Keratinocyte (primary cell): Measurements from ENCODE around the gene DNAJB8. TPM values are rescaled to one million over a fixed set of nuclear protein-coding genes. Genes with fewer than 3 reads are reported as not detected.

ENCODE experiments used
- DNase-seq: peaks from one replicate; pipeline ENCODE4 v3.0.0-alpha.2; 2011; ENCODE audit warnings: low read depth, missing footprints, low spot score
- FAIRE-seq: peaks from 2 replicates; lab custom pipeline; 2011; peaks lifted over from hg19 to GRCh38; lab: Jason Lieb, UNC
- H2AFZ ChIP-seq: 2 replicates; pipeline ENCODE4 v1.6.0; 2012; ENCODE audit warnings: low read length, control low read depth, inconsistent platforms; ENCODE audit not compliant: control insufficient read depth
- H3K27ac ChIP-seq: 2 replicates; pipeline ENCODE4 v1.5.1; 2011; ENCODE audit warnings: low read length; ENCODE audit not compliant: control insufficient read depth, insufficient read depth
- H3K27me3 ChIP-seq: 3 replicates; pipeline ENCODE4 v1.6.0; 2011; ENCODE audit warnings: low read length; ENCODE audit not compliant: control insufficient read depth, insufficient read depth; ENCODE audit errors: extremely low read depth
- H3K36me3 ChIP-seq, 2 experiments: 2 replicates in 1 of 2; 3 replicates in 1 of 2; pipeline ENCODE4 v1.5.1; 2011; ENCODE audit warnings: low read length in 2 of 2, mild to moderate bottlenecking in 1 of 2; ENCODE audit not compliant: control insufficient read depth in 2 of 2, insufficient read depth in 2 of 2; ENCODE audit errors: extremely low read depth in 1 of 2
- H3K4me1 ChIP-seq: 3 replicates; pipeline ENCODE4 v1.5.1; 2011; ENCODE audit warnings: low read length; ENCODE audit not compliant: control insufficient read depth, insufficient read depth; ENCODE audit errors: extremely low read depth
- H3K4me2 ChIP-seq: 3 replicates; pipeline ENCODE4 v1.6.0; 2011; ENCODE audit warnings: low read depth, low read length; ENCODE audit not compliant: control insufficient read depth, insufficient read depth; ENCODE audit errors: extremely low read depth
- H3K4me3 ChIP-seq, 3 experiments: fragments of 200-600 bp in 1 of 3; sonication (generic) in 1 of 3; 2 replicates in 2 of 3; 3 replicates in 1 of 3; pipeline ENCODE4 v1.5.1; 2011 to 2016; ENCODE audit warnings: low read length in 3 of 3, mild to moderate bottlenecking in 3 of 3, control low read depth in 2 of 3, inconsistent platforms in 1 of 3, low read depth in 1 of 3, mixed read lengths in 1 of 3, mixed run types in 1 of 3, moderate library complexity in 1 of 3; ENCODE audit not compliant: control insufficient read depth in 2 of 3, insufficient read depth in 2 of 3; ENCODE audit errors: extremely low read depth in 1 of 3
- H3K79me2 ChIP-seq: 2 replicates; pipeline ENCODE4 v1.6.0; 2012; ENCODE audit warnings: low read length; ENCODE audit not compliant: control insufficient read depth, insufficient read depth
- H3K9ac ChIP-seq: 3 replicates; pipeline ENCODE4 v1.6.0; 2011; ENCODE audit warnings: low read length; ENCODE audit not compliant: control insufficient read depth, insufficient read depth; ENCODE audit errors: extremely low read depth
- H3K9me1 ChIP-seq: 3 replicates; pipeline ENCODE4 v1.6.0; 2011; ENCODE audit warnings: low read length; ENCODE audit not compliant: control insufficient read depth, insufficient read depth; ENCODE audit errors: extremely low read depth
- H3K9me3 ChIP-seq: 2 replicates; pipeline ENCODE4 v1.5.1; 2012; ENCODE audit warnings: low read depth, low read length; ENCODE audit not compliant: control insufficient read depth
- H4K20me1 ChIP-seq: 3 replicates; pipeline ENCODE4 v1.6.0; 2011; ENCODE audit warnings: low read length; ENCODE audit not compliant: control insufficient read depth, insufficient read depth; ENCODE audit errors: extremely low read depth
- EZH2 ChIP-seq: IDR thresholded peaks from one replicate; pipeline ENCODE4 v1.6.1; 2012; ENCODE audit warnings: inconsistent platforms, mild to moderate bottlenecking, low read length, moderate library complexity
- dilution Hi-C: fragments of 300-500 bp; cut with MboI; formaldehyde crosslinking; loops from one replicate; pipeline ENCODE4 v1.7.0; 2020; ENCODE audit warnings: low sequenced_read_pairs; ENCODE audit not compliant: extremely low pct_ligation_motif_present
- polyA plus RNA-seq, 5 experiments: library from polyadenylated mRNA; depleted of rRNA in 3 of 5; stranded (reverse) in 3 of 5; stranded (forward) in 1 of 5; unstranded in 1 of 5; fragments of >200 nt; gene quantifications; 1 replicate in 1 of 5; 2 replicates in 3 of 5; 3 replicates in 1 of 5; pipeline versions ENCODE4 v1.2.1 to v1.2.3, GENCODE V29; 2011 to 2012; ENCODE audit warnings: missing spikeins in 2 of 5, low read depth in 1 of 5, low replicate concordance in 1 of 5
- TF ChIP-seq, protein P1 (sequence below), 3 experiments: IDR thresholded peaks in 1 of 3; conservative IDR thresholded peaks in 1 of 3; optimal IDR thresholded peaks in 1 of 3; 2 replicates in 2 of 3; 3 replicates in 1 of 3; pipeline versions ENCODE3 to v1.5.1; 2011; ENCODE audit warnings: low read length in 3 of 3, mild to moderate bottlenecking in 3 of 3, moderate library complexity in 2 of 3, control low read depth in 1 of 3, inconsistent platforms in 1 of 3; ENCODE audit not compliant: insufficient read depth in 2 of 3; ENCODE audit errors: extremely low read depth in 1 of 3

Gene DNAJB8
- polyA plus RNA-seq, 1 donor (not counting 4 experiments of a cell fraction or from before 2014, with no cell fraction given) = not detected

DNA sequence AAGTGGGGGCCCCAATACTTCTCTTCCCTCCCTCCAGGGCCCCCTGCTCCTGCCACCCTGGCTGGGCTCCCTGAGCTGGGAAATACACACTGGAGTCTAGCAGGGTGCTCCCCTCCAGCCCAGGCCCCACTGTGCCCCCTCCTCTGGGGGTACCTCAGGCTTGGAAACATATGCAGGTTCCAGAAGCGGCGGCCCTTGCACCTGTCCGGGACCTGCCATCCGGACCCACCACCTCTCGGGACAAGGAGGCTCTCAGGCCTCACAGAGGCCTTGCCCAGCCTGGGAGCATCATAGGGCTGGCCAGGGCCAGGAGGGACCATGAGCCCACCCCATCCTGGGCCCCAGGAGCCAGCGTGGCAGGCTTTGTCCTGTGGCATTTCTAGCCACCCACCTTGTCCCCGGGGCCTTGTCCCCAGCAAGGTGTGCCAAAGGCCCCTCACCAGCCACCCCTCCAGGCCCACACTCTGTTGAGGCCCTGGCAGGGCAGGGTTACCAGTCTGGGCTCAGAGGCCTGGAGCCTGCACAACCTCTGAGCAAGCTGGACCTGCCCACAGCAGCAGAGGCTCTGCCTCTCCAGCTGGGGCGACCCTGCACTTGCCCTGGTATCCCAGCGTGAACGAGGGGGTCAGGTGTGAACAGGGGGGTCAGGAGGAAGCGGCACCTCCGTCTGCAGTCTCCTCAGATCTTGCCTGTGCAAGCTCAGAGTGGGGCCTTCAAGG lies 45.8 kb downstream of the DNAJB8 start:
- no peak overlapping the region for H2AFZ ChIP-seq
- no peaks in the 10 kb centered on the region for H3K79me2 ChIP-seq
- DNase-seq = no peak
- no peaks in the 10 kb centered on the region for H3K9me1 ChIP-seq
- H3K9me3 ChIP-seq = no peaks in the 10 kb centered on the region
- H3K27ac ChIP-seq = no peak overlapping the region
- H4K20me1 ChIP-seq = peaks cover 2% of the 10 kb centered on the region
- no peak overlapping the region for H3K4me2 ChIP-seq
- H3K4me3 ChIP-seq = no peak overlapping the region
- H3K9ac ChIP-seq = no peak overlapping the region
- H3K36me3 ChIP-seq = no peaks in the 10 kb centered on the region
- no peak for FAIRE-seq
- peaks cover 4% of the 10 kb centered on the region for H3K27me3 ChIP-seq
- peaks cover 6% of the 10 kb centered on the region for H3K4me1 ChIP-seq
- dilution Hi-C loops = no loop called here
- TF ChIP-seq EZH2 = no peak
- TF ChIP-seq, protein P1, sequence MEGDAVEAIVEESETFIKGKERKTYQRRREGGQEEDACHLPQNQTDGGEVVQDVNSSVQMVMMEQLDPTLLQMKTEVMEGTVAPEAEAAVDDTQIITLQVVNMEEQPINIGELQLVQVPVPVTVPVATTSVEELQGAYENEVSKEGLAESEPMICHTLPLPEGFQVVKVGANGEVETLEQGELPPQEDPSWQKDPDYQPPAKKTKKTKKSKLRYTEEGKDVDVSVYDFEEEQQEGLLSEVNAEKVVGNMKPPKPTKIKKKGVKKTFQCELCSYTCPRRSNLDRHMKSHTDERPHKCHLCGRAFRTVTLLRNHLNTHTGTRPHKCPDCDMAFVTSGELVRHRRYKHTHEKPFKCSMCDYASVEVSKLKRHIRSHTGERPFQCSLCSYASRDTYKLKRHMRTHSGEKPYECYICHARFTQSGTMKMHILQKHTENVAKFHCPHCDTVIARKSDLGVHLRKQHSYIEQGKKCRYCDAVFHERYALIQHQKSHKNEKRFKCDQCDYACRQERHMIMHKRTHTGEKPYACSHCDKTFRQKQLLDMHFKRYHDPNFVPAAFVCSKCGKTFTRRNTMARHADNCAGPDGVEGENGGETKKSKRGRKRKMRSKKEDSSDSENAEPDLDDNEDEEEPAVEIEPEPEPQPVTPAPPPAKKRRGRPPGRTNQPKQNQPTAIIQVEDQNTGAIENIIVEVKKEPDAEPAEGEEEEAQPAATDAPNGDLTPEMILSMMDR (optimal IDR thresholded peaks at IDR 0.05 in 1 of 3, IDR thresholded peaks at IDR 0.05 in 1 of 3, conservative IDR thresholded peaks at IDR 0.05 in 1 of 3; ENCODE audit: extremely low read depth in 1 of 3, insufficient read depth in 2 of 3, low read length in 3 of 3) = no peak

DNA sequence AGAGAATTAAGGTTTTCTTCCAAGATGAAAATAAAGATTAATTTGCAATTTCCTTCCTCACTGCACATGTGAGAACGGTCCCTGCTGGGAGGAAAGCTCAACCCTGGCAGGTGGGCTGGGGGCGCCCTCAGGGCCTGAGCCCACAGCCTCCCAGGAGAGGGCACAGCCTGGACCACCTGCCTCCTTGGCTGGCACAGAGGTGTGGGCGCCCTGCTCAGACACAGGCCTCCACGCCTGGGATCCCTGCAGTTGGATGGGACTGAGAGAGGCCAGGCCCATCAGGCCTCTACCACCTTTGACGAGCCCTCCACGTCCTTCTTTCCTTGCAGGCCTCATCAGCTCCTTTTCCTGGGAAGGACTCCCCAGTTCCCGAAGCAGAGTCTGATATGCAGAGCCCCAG lies 46.4 kb downstream of the DNAJB8 start:
- H3K27ac ChIP-seq = no peak overlapping the region
- H3K4me1 ChIP-seq = peaks cover 6% of the 10 kb centered on the region
- H3K9ac ChIP-seq = no peak overlapping the region
- FAIRE-seq (no peak), DNase-seq (no peak)
- H3K4me2 ChIP-seq = no peak overlapping the region
- dilution Hi-C loops = no loop called here
- no peaks in the 10 kb centered on the region for H3K79me2 ChIP-seq
- H2AFZ ChIP-seq = no peak overlapping the region
- H3K36me3 ChIP-seq = no peaks in the 10 kb centered on the region
- no peaks in the 10 kb centered on the region for H3K9me1 ChIP-seq
- no peaks in the 10 kb centered on the region for H3K9me3 ChIP-seq
- H3K27me3 ChIP-seq = peaks cover 4% of the 10 kb centered on the region
- H4K20me1 ChIP-seq = no peaks in the 10 kb centered on the region
- H3K4me3 ChIP-seq = no peak overlapping the region
- TF ChIP-seq, protein P1 (optimal IDR thresholded peaks at IDR 0.05 in 1 of 3, IDR thresholded peaks at IDR 0.05 in 1 of 3, conservative IDR thresholded peaks at IDR 0.05 in 1 of 3; ENCODE audit: extremely low read depth in 1 of 3, insufficient read depth in 2 of 3, low read length in 3 of 3) = no peak
- no peak for TF ChIP-seq EZH2
